GM23248 (cell line): ENCODE results near the gene C1QTNF1.

Experiments
- EZH2 ChIP-seq: fragments of 200-600 bp; sonication (generic); IDR thresholded peaks from 2 replicates; pipeline ENCODE4 v1.6.1; 2018; ENCODE audit warnings: antibody characterized with exemption, mild to moderate bottlenecking; ENCODE audit not compliant: insufficient read depth, poor library complexity, severe bottlenecking
- EZH2phosphoT487 ChIP-seq: fragments of 200-600 bp; sonication (generic); IDR thresholded peaks from 2 replicates; pipeline ENCODE4 v1.6.1; 2018; ENCODE audit warnings: antibody characterized with exemption, moderate library complexity, mild to moderate bottlenecking, low read depth; ENCODE audit not compliant: insufficient read depth

- TF ChIP-seq EZH2, result no peak
- no peak for TF ChIP-seq EZH2phosphoT487
These were observed 28.8 kb upstream of the C1QTNF1 start for GRCh38 chr17:78995022-78995760.
